Dermis blood vessel endothelial cell (primary cell): ENCODE data around the gene INSYN2B. TPM values are rescaled to one million over a fixed set of nuclear protein-coding genes. Genes with fewer than 3 reads are reported as not detected.
"Not testable (repeated sequence)": the region's sequence is repeated elsewhere in the genome, so short reads cannot be mapped to it uniquely, and the experiment has no call there.

Source experiments
- DNase-seq: peaks from one replicate; pipeline ENCODE4 v3.0.0; 2010
- total RNA-seq: library from RNA; depleted of rRNA; stranded (reverse); fragments of >200 nt; gene quantifications from 2 replicates; pipeline ENCODE4 v1.2.3, GENCODE V29; 2014

The INSYN2B gene
- total RNA-seq, 1 donor from 2014 or later, result 2.9 TPM

DNA sequence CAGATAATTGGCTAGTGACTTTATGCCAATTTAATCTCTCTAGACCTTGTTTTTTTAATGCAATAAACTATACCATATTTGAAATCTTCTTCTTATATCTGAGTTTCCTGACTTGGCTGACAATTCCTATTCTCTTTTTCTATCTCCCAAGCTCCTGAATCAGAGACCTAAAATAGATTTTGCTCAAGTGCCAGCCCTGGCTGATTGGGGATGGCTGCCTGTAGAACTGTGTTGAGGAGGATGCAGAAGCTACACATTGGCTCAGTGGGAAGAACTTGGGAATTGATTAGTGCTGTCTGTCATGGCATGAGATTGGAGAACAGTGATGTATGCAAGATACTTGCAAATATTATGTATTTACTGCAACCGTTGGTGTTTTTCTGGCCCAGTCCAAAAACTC lies 132.8 kb downstream of the INSYN2B start:
- DNase-seq, result no peak

DNA sequence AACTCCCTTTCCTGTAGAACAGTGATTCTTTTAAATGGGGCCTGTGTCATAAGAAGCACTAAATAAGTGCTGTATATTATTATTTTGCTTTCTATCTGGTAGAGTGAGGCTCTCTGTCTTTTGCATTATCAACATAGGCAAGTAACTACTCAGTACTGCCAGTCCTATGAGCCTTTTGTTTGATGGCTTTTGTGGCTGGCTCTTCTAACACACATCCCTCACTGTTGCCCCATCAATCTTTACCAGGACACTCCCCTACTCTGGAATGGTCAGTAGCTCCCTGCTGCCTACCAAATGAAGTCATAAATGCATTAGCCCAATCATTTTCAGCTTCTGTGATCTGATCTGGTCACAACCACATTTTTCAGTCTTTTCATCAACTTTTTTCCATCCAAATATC lies 137.6 kb downstream of the INSYN2B start:
- no peak for DNase-seq

DNA sequence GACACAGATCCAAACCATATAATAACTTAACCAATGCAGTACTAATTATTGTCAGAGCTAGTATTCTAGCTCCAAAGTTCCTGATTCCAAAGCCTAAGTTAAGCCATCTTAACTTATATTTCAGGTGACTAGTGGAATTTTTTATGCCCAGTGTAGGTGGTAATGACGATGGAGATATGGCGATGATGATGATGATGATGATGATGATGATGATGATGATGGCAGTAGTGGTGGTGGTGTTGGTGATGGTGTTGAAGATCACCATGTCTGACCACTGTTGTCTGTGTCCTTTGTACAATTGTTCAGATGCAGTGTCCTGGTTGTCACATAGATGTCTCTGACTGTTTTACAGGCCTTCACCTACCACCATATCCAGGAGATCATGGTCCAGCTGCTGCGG lies 139.9 kb downstream of the INSYN2B start:
- DNase-seq, result no peak

DNA sequence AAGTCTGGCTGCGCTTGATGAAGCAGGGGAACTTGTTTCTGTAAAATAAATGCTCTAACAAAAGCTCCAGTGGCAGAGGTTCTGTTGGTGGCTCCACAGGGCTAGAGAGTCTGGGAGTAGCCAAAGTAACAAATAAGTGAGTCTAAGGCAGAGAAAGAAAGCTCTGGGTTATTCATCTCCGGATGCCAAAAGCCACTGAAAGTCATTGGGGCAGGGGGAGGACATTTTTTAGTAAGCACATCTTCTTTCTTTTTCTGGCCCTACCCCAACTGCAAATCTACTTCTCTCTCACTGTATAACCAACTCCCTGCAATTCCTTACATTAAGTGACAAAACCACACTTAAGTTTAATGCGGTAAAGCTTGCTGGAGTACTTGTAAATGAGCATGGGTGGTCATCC lies 141.6 kb downstream of the INSYN2B start:
- no peak for DNase-seq

DNA sequence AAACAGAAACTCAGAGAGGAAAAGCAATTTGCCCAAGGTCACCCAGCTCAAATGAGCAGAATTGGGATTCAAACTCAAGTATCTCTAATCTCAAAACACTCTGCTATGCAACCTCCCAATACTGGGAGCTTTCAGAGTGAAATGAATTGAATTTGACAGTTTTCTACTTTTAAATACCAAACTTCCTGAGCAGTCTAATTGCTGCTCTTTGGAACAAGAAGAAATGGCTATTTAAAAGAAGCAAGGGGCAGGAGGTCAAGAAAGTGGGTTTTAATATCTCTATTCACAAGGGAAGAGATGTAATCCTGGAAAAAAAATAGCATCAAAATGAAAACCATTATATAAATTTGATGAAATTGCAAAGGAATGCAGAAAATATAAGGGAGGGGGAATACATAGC lies 142.6 kb downstream of the INSYN2B start:
- no peak for DNase-seq

DNA sequence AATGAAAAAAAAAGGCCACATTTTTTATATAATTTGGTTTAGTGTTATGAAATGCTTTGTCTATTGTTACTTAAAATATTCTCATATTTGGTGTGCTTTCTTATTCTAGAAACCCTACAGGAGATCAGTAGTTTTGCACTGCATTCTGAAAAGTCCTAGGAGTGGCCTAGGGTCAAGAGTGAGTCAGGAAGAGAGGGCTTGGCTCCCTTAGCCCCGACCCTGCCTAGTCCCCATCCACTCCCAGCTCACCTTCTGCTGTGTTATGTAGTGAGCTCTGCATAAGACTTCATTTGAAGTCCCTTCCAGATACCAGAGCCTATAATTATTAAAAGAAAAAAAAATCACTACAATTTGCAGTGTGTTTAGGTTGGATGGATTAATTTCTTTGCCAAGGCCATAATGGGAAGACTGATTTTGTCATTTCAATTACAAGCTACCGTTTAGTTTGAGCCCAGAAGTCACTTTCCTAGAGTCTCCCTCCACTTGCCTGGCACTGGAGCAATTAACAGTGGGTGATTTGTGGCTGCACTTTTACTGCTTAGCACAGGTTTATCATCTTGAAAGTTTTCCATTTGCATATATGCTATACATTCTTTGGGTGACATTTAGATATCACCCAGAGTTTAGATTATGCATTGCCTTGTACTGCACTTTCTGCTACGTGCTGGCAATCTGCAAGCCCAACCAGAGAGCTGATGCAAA lies 143.3 kb downstream of the INSYN2B start:
- DNase-seq, result no peak

DNA sequence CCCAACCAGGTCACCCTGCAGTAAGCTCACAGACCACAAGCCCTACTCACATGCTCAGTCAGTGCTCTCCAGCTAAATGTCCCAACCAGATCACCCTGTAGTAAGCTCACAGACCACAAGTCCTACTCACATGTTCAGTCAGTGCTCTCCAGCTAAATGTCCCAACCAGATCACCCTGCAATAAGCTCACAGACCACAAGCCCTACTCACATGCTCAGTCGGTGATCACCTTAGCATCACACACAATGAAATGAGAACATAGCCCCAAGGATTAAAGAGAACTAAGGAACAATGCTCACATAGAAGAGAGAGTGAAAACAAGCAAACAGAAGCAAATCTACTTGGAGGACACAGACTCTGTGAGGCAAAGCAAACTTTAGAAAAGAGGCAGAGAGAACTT lies 145.8 kb downstream of the INSYN2B start:
- DNase-seq, result not testable (repeated sequence)

DNA sequence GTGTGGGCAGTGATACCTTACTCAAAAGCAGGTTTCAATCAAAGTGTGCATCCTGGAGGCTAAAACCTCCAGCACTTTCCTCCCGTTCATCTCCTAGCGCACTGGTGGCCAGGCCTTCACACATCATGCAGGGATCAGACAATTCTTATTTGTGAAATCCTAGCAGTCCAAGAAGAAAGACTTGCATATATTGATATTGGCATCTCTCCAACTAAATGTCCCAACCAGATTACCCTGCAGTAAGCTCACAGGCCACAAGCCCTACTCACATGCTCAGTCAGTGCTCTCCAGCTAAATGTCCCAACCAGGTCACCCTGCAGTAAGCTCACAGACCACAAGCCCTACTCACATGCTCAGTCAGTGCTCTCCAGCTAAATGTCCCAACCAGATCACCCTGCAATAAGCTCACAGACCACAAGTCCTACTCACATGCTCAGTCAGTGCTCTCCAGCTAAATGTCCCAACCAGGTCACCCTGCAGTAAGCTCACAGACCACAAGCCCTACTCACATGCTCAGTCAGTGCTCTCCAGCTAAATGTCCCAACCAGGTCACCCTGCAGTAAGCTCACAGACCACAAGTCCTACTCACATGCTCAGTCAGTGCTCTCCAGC lies 146.5 kb downstream of the INSYN2B start:
- peak; percentile 11 for DNase-seq

DNA sequence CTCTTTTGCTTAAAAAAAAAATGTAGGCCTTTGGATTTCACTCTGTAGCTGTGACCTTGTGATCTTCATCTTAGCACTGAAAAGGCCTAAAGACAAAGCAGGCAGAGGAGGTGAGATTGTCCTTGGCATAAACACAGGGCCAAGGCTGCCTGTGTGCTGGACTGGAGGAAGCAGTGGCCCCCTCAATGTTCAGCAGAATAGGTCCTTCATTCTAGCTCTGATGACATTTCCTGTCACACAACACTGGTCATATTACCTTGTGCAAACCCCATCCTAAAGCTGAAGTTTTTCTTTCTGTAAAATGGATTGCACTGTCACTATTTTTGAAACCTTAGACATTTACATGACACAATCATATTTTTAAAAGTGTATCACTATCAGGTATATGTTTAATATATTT lies 147.4 kb downstream of the INSYN2B start:
- no peak for DNase-seq

DNA sequence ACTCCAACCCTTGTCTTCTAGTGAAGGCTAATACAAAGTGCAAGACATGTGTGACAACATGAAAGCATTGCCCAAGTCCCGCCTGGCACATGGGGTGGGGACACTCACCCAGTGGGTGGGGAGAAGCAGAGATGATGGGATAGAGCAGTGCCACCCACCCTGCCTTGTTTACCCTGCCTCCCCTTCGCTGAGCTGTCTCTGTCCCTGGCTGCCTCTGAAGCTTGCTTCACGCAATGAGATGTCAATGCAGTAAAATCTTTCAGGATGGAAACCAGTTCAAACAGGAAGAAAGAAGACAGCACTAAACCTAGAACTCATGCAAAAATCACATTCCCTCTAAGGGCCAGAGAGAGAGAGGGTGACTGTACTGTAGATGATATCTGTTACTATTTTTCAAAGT lies 148.0 kb downstream of the INSYN2B start:
- no peak for DNase-seq

DNA sequence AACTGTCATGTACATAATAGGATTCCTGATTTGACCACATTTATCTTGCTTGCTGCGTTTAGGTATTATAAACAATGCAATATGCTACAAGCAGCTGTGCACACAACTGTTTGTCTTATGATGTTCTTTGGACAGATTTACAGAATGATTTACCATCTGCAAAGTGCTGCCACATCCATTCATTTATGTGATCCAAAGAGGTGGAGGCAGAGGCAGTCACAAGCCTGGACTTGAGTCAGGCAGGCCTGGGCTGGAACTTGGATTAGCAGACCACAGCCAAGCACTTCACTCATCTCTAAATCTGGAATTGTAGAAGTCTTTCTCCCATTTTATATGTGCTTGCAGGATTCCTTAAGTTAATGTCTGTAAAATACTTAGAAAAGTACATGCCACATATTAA lies 149.0 kb downstream of the INSYN2B start:
- no peak for DNase-seq

DNA sequence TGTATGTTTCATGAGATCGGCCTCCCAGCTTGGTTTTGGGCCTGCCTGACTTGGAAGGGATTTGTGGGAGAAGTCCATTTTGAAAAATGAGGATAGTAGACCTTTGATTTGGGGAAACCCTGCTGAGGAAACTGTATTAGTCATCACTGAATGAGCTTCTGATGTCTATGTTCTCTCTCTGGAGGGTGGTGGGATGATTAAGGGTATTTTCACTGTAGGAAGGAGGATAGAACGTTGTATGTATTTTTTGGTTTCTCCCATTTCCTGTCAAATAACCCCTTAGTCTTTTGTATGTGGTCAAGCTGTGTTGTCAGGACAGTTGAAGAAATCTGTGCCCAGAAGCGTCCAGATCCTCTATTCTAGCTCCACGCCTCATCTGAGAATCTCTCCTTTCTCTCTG lies 151.9 kb downstream of the INSYN2B start:
- no peak for DNase-seq

DNA sequence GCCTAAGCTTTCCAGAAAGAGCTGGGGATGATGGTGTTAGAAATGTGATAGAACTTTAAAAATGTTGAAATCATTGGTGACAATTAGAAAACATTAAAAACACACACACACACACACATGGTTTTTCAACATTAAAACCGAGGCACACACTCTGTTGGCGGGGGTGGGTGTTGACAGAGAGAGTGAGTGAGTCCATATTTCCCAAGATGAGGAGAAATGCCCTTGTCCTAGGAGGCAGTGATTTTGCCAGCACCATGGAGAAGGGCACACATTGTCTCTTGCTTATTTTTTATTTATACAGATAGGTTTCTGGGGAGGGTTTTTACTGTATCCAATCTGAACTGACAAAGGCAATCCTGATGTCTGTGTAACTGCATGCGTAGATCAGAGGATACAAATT lies 152.5 kb downstream of the INSYN2B start:
- no peak for DNase-seq

DNA sequence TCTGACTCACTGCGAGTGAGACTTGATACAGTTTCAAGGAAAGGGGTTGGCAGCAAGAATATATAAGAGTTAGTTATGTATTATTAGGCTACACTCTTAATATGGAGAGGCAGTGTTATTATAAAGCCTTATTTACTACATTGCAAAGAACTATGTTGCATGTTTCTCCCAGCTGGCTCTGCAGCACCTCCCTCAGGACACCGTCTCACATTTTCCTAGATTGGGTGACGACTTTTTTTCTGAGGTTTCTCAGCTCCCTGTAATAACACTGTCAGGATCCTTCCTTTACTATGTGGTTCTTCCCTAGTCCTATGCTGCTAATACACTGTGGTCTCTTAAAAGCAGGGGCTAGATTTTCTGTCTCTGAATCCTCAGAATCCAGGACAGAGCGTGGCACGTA lies 153.7 kb downstream of the INSYN2B start:
- no peak for DNase-seq

DNA sequence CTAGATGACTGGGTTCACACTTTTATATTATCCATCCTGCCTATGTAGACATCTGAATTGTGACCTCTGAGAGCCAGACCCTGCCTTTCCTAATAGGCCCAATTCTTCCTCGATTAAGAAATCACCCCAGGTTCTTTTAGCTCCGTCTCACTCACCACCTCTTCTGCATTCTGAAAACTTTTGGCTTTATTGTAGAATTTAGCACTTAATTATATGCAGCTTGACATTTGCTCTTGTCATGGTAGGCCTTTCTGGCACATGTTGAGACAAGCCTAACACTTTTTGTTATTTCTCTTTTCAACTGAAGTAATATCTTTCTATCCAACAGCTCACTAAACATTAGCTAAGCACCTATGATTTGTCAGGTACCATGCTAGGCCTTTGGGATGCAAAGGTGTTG lies 163.3 kb downstream of the INSYN2B start:
- no peak for DNase-seq

DNA sequence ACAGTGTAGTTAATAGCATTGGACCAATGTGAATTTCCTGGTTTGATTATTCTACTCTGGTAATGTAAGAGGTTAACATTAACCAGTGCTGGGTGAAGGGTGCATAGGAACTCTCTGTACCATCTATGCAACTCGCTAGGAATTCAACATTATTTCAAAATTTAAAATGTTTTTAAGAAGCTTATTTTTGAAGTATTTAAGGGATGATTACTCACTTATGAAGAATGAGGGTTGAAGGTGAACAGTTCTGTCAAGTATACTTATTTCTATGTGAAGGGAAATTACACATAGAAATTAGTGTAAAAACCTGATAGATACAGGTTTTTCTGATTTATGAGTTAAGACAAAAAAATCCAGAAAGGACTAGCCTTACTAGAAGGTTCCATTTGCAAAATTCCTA lies 165.8 kb downstream of the INSYN2B start:
- DNase-seq, result no peak

Other genes with a start within 250 kb of the INSYN2B start
- not detected in 2 replicates for gene FOXI1, start 125.4 kb upstream of the INSYN2B start, total RNA-seq